Measurements from ENCODE around the gene CPS1.

DNA sequence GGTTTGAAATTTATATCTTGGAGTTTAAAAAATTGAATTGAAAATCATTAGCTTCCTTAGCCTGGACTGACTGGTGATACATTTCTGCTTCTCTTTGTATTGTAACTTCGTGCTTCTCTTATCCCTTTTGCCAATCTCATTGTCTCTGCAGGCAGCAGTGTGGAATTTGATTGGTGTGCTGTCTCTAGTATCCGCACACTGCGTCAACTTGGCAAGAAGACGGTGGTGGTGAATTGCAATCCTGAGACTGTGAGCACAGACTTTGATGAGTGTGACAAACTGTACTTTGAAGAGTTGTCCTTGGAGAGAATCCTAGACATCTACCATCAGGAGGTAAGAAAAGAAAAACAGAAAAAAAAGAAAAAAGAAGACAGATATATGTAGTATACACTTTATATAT lies 85.9 kb downstream of the CPS1 start:
- TF ChIP-seq, protein P1, sequence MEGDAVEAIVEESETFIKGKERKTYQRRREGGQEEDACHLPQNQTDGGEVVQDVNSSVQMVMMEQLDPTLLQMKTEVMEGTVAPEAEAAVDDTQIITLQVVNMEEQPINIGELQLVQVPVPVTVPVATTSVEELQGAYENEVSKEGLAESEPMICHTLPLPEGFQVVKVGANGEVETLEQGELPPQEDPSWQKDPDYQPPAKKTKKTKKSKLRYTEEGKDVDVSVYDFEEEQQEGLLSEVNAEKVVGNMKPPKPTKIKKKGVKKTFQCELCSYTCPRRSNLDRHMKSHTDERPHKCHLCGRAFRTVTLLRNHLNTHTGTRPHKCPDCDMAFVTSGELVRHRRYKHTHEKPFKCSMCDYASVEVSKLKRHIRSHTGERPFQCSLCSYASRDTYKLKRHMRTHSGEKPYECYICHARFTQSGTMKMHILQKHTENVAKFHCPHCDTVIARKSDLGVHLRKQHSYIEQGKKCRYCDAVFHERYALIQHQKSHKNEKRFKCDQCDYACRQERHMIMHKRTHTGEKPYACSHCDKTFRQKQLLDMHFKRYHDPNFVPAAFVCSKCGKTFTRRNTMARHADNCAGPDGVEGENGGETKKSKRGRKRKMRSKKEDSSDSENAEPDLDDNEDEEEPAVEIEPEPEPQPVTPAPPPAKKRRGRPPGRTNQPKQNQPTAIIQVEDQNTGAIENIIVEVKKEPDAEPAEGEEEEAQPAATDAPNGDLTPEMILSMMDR (conservative IDR thresholded peaks at IDR 0.05; ENCODE audit: low read length), result no peak
- no peak for TF ChIP-seq EZH2phosphoT487 (IDR thresholded peaks at IDR 0.05; ENCODE audit: borderline replicate concordance)
